Natural killer cell (primary cell): ENCODE results near the gene S100A9. TPM values are rescaled to one million over a fixed set of nuclear protein-coding genes. Genes with fewer than 3 reads are reported as not detected.

Experiments used
- ATAC-seq, 3 donors: fragments of 150-1000 bp in 2 of 3; fragments of 200-7000 bp in 1 of 3; cut with Tn5 transposase; 1 replicate in 1 of 3; 2 replicates in 2 of 3; pipeline ENCODE4 v1.10.0; 2021; ENCODE audit warnings: mild to moderate bottlenecking in 2 of 3, moderate library complexity in 2 of 3
- DNase-seq, 2 donors: peaks; one replicate each; pipeline versions ENCODE4 v3.0.0 to v3.0.0-alpha.2; 2013 to 2021; ENCODE audit warnings: mixed read lengths in 1 of 2
- H3K27ac ChIP-seq: one replicate; pipeline ENCODE4 v1.5.1; 2013; ENCODE audit warnings: mild to moderate bottlenecking, low read length
- H3K27me3 ChIP-seq: one replicate; pipeline ENCODE4 v1.6.1; 2013; ENCODE audit warnings: low read length; ENCODE audit not compliant: control insufficient read depth, insufficient read depth
- H3K36me3 ChIP-seq: one replicate; pipeline ENCODE4 v1.6.1; 2013; ENCODE audit warnings: low read length; ENCODE audit not compliant: control insufficient read depth, insufficient read depth
- H3K4me1 ChIP-seq: one replicate; pipeline ENCODE4 v1.6.1; 2013; ENCODE audit warnings: low read length; ENCODE audit not compliant: control insufficient read depth, insufficient read depth
- H3K4me3 ChIP-seq: one replicate; pipeline ENCODE4 v1.5.1; 2013; ENCODE audit warnings: low read length
- H3K9me3 ChIP-seq: one replicate; pipeline ENCODE4 v1.6.1; 2013; ENCODE audit warnings: low read length; ENCODE audit not compliant: control insufficient read depth, insufficient read depth
- H3K27ac Mint-ChIP-seq, 2 donors: one replicate each; pipeline ENCODE4 v1.8.0; 2022; ENCODE audit warnings: mild to moderate bottlenecking in 2 of 2, mixed read lengths in 2 of 2, moderate library complexity in 1 of 2
- H3K27me3 Mint-ChIP-seq, 2 donors: one replicate each; pipeline ENCODE4 v1.8.0; 2022; ENCODE audit warnings: low read depth in 2 of 2, mixed read lengths in 2 of 2
- H3K36me3 Mint-ChIP-seq: one replicate; pipeline ENCODE4 v1.8.0; 2022; ENCODE audit warnings: mixed read lengths
- H3K4me1 Mint-ChIP-seq, 2 donors: one replicate each; pipeline ENCODE4 v1.8.0; 2022; ENCODE audit warnings: mixed read lengths in 2 of 2
- H3K4me3 Mint-ChIP-seq: one replicate; pipeline ENCODE4 v1.8.0; 2022; ENCODE audit warnings: mild to moderate bottlenecking, moderate library complexity, mixed read lengths
- H3K9me3 Mint-ChIP-seq, 2 donors: one replicate each; pipeline ENCODE4 v1.8.0; 2022; ENCODE audit warnings: mixed read lengths in 2 of 2
- WGBS: methylation state at CpG from one replicate; pipeline ENCODE4 v1.1.7; 2013; ENCODE audit warnings: missing lambda C conversion rate; ENCODE audit not compliant: insufficient coverage; 5-methylcytosine and 5-hydroxymethylcytosine counted together
- intact Hi-C: fragments of 100-400 bp; cut with micrococcal nuclease; formaldehyde crosslinking; loops from one replicate; pipeline ENCODE4 v1.14.2; 2022
- total RNA-seq, 4 donors: library from RNA; stranded (reverse); fragments of 120-200 nt in 1 of 4; gene quantifications; one replicate each; pipeline versions ENCODE4 v1.2.3 to v1.2.4, GENCODE V29; 2013 to 2022
- TF ChIP-seq, protein P1 (sequence below): fragments of 200-600 bp; IDR thresholded peaks from one replicate; pipeline ENCODE4 v1.8.0; 2022; ENCODE audit warnings: antibody characterized with exemption

Gene S100A9
- 100 to 1,000 TPM in 2 of 3 donors, 10 to 100 TPM in 1; 13.1 to 334 (median 116) TPM for total RNA-seq
- 90.5 TPM for total RNA-seq (2013)

DNA sequence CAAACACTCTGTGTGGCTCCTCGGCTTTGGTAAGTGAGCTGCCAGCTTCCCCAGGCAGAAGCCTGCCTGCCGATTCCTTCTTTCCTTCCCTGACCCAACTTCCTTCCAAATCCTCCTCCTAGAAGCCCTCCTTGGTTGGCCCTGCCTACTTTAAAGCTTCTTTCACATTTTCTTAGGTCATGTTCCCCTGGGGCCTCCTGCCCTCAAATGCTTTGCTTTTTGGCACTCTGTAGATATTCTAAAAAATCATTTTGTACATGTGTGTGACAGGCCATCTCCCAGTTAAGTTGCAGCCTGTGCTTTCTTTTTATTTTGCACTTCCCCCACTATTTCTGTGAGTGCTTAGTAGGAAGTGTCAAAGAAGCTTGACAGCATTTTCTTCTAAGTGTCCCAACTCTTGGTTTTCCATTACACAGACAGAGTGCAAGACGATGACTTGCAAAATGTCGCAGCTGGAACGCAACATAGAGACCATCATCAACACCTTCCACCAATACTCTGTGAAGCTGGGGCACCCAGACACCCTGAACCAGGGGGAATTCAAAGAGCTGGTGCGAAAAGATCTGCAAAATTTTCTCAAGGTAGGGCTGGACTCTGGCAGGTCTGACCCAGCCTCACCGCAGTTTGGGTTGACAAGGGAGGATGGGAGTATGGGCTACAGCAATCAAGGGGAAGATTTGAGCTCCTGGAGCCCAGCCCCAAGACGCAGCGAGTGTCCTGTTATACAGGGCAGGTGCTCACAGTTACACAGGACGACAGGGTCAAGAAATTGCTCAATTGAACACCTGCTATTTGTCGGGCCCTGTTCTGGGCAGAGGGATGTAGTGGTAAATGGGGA is at the start of gene S100A9:
Gene S100A9 (plus strand): TSS at position 2 of the 838 bp plus-strand sequence. CDS start 430 bp downstream, at position 432.
- H3K36me3 Mint-ChIP-seq = no peaks in the 10 kb centered on the region
- intact Hi-C loops = no loop called here
- no peak for ATAC-seq
- no peaks in the 10 kb centered on the region for H3K9me3 Mint-ChIP-seq
- H3K4me3 Mint-ChIP-seq = no peak within 1 kb of the TSS
- Histone ChIP-seq H3K27ac (no peak within 1 kb of the TSS), H3K27me3 (no peaks in the 10 kb centered on the region), H3K36me3 (no peaks in the 10 kb centered on the region), H3K9me3 (no peaks in the 10 kb centered on the region), H3K4me1 (peaks cover 7% of the 10 kb centered on the region), H3K4me3 (peak within 1 kb of the TSS; percentile 6)
- no peak for DNase-seq
- H3K27ac Mint-ChIP-seq = no peak within 1 kb of the TSS
- 59% methylated on average over 11 of the region's 11 CpGs for WGBS
- peaks cover 6 to 18% of the 10 kb centered on the region in 2 donors for H3K27me3 Mint-ChIP-seq
- H3K4me1 Mint-ChIP-seq = peaks cover 0 to 8% of the 10 kb centered on the region in 2 donors
- TF ChIP-seq, protein P1, sequence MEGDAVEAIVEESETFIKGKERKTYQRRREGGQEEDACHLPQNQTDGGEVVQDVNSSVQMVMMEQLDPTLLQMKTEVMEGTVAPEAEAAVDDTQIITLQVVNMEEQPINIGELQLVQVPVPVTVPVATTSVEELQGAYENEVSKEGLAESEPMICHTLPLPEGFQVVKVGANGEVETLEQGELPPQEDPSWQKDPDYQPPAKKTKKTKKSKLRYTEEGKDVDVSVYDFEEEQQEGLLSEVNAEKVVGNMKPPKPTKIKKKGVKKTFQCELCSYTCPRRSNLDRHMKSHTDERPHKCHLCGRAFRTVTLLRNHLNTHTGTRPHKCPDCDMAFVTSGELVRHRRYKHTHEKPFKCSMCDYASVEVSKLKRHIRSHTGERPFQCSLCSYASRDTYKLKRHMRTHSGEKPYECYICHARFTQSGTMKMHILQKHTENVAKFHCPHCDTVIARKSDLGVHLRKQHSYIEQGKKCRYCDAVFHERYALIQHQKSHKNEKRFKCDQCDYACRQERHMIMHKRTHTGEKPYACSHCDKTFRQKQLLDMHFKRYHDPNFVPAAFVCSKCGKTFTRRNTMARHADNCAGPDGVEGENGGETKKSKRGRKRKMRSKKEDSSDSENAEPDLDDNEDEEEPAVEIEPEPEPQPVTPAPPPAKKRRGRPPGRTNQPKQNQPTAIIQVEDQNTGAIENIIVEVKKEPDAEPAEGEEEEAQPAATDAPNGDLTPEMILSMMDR = no peak

DNA sequence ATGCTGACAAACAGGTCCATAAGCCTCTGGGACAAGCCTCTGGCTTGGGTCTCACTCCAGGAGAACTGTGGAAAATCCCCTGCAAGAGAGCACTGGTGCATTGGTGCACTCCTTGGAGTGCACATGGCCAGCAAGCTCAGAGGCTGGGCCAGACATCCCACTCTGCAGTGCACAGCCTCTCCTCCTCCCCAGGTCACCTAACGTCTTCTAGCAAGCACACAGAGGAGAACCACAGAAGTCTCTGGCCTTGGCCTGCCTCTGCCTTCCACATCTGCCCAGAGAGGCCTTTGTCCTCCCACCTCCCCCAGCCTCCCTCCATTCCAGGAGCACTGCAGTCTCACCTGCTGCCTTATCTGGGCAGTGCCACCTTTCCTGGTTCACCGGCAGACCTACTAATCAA is 49.1 kb upstream of the S100A9 start:
- Mint-ChIP-seq H3K4me1 (no peaks in the 10 kb centered on the region), H3K36me3 (no peaks in the 10 kb centered on the region), H3K4me3 (no peak overlapping the region), H3K27ac (no peak overlapping the region), H3K9me3 (no peaks in the 10 kb centered on the region), H3K27me3 (peaks cover 3 to 19% of the 10 kb centered on the region in 2 donors)
- WGBS = 81% methylated on average over 2 of the region's 2 CpGs
- TF ChIP-seq, protein P1 = no peak
- no peak overlapping the region for H3K4me3 ChIP-seq
- no peaks in the 10 kb centered on the region for H3K36me3 ChIP-seq
- H3K9me3 ChIP-seq = no peaks in the 10 kb centered on the region
- intact Hi-C loops = no loop called here
- no peaks in the 10 kb centered on the region for H3K4me1 ChIP-seq
- no peak for DNase-seq
- H3K27me3 ChIP-seq = no peaks in the 10 kb centered on the region
- no peak overlapping the region for H3K27ac ChIP-seq
- ATAC-seq = no peak

GRCh38 chr1:153309441-153309840 is 48.2 kb upstream of the S100A9 start:
- no peak overlapping the region for H3K27ac Mint-ChIP-seq

More at GRCh38 chr1:153309441-153309840, 48.2 kb upstream of the S100A9 start:
- peaks cover 3 to 16% of the 10 kb centered on the region in 2 donors for H3K27me3 Mint-ChIP-seq
- H3K9me3 Mint-ChIP-seq = no peaks in the 10 kb centered on the region
- Histone ChIP-seq H3K27me3 (no peaks in the 10 kb centered on the region), H3K9me3 (no peaks in the 10 kb centered on the region), H3K4me3 (no peak overlapping the region), H3K4me1 (no peaks in the 10 kb centered on the region), H3K27ac (no peak overlapping the region), H3K36me3 (no peaks in the 10 kb centered on the region)
- WGBS = 81% methylated on average over 2 of the region's 2 CpGs
- H3K4me3 Mint-ChIP-seq = no peak overlapping the region
- H3K36me3 Mint-ChIP-seq = no peaks in the 10 kb centered on the region
- no peaks in the 10 kb centered on the region for H3K4me1 Mint-ChIP-seq
- DNase-seq (no peak), ATAC-seq (no peak)
- TF ChIP-seq, protein P1 = no peak
- intact Hi-C loops = no loop called here
